Stimulated activated CD4-positive, alpha-beta T cell treated with anti-CD3 and anti-CD28 coated beads, Interleukin-2, amount 100 ng/mL, for 4 hours (primary cell): ENCODE measurements around the gene FAM3C.
A peak's percentile ranks its signal among the peaks of the same experiment; 100 is the strongest.

Experiments used
- DNase-seq: peaks from one replicate; pipeline ENCODE4 v3.0.0-alpha.2; 2020; ENCODE audit warnings: low read depth

Gene FAM3C

DNA sequence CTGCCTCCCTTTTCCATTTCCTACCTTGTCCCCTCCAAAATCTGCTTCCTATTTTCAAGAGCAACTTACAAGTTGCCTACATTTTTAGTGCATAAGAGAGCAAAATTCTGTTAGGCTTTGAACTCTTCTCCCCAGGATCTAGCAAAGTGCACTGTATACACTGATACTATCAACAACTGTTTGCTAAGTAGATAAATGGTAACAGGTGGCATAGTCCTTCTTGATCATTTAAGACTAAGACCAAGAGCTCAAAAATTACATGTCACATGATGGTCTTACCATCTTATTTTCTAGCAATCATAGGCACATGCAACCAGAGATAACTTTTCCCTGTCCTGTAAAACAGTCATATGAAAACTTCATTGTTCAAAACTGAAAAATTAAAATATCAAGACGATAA lies 16.2 kb downstream of the FAM3C start:
- no peak for DNase-seq

GRCh38 chr7:121376979-121377378 lies 19.1 kb downstream of the FAM3C start:
- no peak for DNase-seq

GRCh38 chr7:121373177-121373576 lies 22.9 kb downstream of the FAM3C start:
- DNase-seq = no peak

DNA sequence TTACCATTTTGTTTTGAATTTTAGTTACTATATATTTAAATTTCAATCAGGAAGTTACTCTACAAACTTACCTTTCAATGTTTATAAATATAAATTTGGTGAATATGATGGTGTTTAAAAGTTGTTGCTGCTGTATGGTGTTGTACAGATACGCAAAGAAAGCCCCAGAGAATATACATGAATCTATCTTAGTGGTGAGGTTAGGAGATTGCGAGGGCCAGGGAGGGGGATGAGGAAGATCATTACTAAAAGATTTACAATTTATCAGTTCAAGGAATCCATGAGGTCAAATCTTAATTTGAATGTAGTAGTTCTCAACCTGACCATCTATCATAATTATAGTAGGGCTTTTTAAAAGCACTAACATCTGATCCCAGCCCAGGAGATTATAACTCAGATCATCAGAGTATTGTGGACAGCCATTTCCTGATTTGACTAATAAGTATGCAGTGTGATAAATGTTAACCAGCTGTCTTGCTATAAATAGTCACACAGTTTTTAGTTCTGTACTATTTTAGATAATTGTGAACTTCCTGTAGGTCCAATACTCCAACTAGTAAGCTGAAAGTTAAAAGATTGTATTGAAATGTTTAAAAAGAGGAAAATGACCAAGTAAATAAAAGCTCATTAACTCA lies 23.6 kb downstream of the FAM3C start:
- no peak for DNase-seq

- no peak for DNase-seq
Observed at GRCh38 chr7:121371883-121372282, 24.2 kb downstream of the FAM3C start.

- no peak for DNase-seq
Observed at GRCh38 chr7:121371367-121371766, 24.7 kb downstream of the FAM3C start.

GRCh38 chr7:121369462-121369861 lies 26.6 kb downstream of the FAM3C start:
- DNase-seq = no peak

DNA sequence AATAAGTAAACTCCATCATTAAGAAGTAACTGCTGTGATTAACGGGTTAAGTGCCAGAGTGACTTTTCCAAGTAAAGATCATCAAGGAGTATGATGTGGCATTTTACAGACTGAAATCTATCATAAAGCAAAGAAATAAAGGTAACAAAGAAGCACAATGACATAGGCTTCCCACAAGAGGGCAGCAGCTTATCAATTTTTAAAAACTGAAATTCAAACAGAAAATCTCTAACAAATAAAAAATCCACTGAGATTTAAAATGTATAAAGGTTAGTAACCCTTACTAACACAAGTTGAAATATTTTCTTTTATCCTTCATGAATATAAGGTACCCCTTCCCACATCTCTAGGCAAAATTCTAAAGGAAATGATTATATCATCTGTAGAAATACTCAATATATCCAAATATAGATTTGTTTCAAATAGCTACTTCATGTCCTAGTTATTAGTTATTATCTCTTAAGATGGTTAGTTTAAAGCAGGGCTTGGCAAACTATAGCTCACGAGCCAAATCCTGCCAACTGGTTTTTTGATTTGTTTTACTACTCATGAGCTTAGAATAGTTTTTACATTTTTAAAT lies 29.2 kb downstream of the FAM3C start:
- DNase-seq = peak; percentile 10

GRCh38 chr7:121360564-121360963 lies 35.5 kb downstream of the FAM3C start:
- no peak for DNase-seq

- DNase-seq = no peak
Observed at GRCh38 chr7:121355574-121355973, 40.5 kb downstream of the FAM3C start.

GRCh38 chr7:121352323-121352722 lies 43.8 kb downstream of the FAM3C start:
- DNase-seq = no peak

- no peak for DNase-seq
Observed at GRCh38 chr7:121351682-121352081, 44.4 kb downstream of the FAM3C start.

DNA sequence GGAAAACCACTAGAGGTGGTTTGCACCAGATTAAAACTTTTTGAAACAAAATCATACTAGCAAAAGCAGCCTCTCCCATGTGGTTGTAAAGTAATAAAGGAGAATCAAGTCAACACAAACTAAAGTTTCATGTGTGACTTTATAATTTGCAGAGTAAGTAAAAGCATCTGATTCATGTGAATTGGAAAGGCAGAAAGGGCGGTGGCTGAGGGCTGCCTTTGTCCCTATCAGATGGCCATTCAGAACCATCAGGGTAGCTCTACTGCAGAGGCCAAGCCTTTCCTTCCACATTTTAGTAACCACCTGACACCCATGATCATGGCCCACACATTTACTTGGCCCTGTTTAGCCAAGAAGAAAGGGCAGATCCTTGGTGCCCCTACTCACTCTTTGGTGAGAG lies 51.6 kb downstream of the FAM3C start:
- DNase-seq = no peak

DNA sequence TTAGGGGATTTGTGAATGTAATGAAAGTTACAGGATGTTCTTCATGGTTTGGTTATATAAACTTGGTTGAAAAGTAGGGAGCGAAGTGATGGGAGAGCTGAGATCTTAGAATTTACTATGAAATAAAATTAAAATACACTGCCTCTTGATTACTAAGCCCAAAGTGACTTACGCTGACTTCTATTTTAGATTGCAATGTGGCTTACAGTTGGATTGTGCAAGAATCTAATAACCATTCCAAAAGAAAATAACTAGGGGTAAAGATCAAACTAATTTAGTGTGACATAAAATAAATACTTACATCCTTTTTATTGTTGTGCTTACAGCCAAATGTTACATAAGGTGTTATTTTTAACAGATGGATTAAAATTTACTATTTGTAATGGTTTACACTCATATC lies 52.0 kb downstream of the FAM3C start:
- no peak for DNase-seq

GRCh38 chr7:121343302-121343701 lies 52.8 kb downstream of the FAM3C start:
- DNase-seq = no peak

DNA sequence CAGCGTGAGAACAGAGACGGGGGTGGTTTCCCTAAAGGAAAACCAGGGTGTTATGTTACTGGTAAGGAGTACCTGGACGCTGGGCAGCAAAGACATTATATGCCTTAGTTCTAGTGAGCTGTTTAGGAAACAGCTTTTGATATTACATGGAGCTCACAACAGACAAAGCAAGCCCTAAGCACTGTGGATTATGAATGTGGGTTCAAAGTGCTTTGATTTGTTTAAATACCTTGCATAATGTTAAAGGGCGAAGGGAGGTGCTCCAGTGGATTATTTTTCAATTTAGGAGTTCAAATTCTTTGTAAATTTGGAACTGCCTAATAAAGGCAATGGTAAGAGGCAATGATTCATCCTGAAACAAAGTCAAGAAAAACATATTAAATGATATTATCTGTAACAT lies 53.5 kb downstream of the FAM3C start:
- no peak for DNase-seq

DNA sequence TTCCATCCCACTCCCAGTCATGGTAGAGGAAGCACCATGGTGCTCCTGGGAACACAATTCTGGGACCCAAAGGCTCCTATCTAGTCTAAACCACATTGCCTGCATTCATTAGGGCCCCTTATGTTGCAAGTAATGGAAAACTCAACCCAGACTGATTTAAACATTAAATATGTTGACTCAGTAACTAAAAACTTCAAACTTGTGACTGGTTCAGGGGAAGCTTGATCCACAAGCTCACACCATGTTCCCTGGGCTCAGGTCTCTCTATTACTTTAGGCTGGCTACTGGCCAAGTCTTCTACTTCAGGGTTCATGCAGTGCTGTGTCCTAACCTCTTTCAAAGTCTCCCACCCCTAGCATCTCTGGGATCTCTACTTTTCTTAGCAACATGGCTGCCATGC lies 54.2 kb downstream of the FAM3C start:
- no peak for DNase-seq

DNA sequence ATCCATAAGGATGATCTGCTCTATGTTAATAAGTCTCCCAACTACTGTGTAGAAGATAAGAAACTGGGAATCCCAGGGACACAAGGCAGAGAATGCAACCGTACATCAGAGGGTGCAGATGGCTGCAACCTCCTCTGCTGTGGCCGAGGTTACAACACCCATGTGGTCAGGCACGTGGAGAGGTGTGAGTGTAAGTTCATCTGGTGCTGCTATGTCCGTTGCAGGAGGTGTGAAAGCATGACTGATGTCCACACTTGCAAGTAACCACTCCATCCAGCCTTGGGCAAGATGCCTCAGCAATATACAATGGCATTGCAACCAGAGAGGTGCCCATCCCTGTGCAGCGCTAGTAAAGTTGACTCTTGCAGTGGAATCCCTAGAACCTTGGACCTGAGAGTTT lies 57.0 kb downstream of the FAM3C start:
- no peak for DNase-seq

- DNase-seq = no peak
Observed at GRCh38 chr7:121337398-121337797, 58.7 kb downstream of the FAM3C start.

DNA sequence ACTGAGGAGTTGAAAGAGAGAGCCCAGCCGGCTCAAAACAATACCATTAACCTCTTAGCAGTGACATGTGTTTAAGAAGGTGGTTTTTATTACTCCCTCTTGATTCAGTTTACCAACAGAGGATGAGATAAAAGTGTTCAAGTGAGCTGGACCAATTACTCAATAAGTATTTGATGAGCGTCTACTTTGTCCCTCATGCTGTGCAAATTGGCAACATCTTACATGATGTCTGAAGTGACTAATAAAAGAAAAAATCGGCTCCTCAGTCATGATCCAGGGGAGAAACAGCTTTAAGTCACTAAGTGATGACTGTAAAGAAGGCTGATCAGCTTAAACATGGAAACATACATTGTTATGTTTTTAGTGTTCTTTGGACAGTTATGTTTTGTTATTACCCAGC lies 59.5 kb downstream of the FAM3C start:
- no peak for DNase-seq

GRCh38 chr7:121334875-121335648 lies 61.0 kb downstream of the FAM3C start:
- DNase-seq = no peak

DNA sequence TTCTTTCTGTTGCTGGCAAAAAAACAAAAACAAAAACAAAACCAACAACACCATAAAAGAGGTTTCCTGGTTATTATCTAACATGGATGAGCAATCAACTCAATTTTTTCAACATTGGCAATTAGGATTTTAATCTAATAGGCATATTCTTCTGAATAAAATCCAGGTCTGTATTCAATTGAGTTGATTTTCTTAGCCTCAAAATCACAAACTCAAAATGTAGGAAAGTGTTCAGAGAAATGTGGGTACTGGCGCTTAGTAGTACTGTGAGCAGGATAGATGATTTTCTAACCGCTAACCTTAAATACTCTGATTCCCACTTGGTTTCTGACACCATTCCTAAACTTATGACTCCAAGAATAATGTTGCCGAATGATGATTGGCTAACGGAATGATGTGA lies 61.7 kb downstream of the FAM3C start:
- no peak for DNase-seq

DNA sequence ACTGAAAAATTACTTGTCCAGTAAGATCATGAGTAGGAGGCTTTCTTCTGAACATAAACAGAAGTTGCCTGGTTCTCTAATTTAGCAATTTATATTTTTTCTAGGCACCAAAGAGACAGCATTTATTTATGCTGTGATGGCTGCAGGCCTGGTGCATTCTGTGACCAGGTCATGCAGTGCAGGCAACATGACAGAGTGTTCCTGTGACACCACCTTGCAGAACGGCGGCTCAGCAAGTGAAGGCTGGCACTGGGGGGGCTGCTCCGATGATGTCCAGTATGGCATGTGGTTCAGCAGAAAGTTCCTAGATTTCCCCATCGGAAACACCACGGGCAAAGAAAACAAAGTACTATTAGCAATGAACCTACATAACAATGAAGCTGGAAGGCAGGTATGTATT lies 64.5 kb downstream of the FAM3C start:
- DNase-seq = no peak

DNA sequence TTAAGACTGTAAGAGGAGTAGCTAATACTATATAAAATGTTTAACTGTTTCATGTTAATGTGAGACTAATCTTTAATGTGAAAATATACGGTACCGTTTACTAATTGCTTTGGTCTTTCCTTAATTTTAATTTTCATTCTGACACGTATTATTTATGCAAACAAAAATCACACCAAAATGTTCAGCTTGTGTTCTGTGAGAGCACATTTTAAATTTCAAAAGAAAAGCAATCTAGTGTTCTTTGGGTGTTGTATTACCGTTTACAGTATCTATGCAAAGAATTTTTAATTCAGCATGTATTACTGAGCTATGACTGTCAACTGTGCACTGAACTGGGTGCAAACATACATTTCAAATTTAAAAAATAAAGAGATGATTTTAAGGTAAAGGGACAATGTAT lies 65.1 kb downstream of the FAM3C start:
- DNase-seq = no peak
